T-helper 22 cell (primary cell): ENCODE results near the gene DUSP28.
A peak's percentile ranks its signal among the peaks of the same experiment; 100 is the strongest.
"Not testable (repeated sequence)": the region's sequence is repeated elsewhere in the genome, so short reads cannot be mapped to it uniquely, and the experiment has no call there.

Experiments used
- DNase-seq: peaks from one replicate; pipeline ENCODE4 v3.0.0-alpha.2; 2020; ENCODE audit warnings: low read depth

Gene DUSP28

GRCh38 chr2:240560480-240561324 lies 545 bp downstream of the DUSP28 start:
- peak; percentile 99 for DNase-seq

GRCh38 chr2:240561325-240561971 lies 1.3 kb downstream of the DUSP28 start:
- no peak for DNase-seq

GRCh38 chr2:240563231-240563630 lies 3.1 kb downstream of the DUSP28 start:
- not testable (repeated sequence) for DNase-seq

- no peak for DNase-seq
These were observed 3.9 kb downstream of the DUSP28 start for GRCh38 chr2:240563951-240564560.

GRCh38 chr2:240564561-240565332 lies 4.6 kb downstream of the DUSP28 start:
- no peak for DNase-seq

GRCh38 chr2:240565333-240566202 lies 5.4 kb downstream of the DUSP28 start:
- DNase-seq: peak; percentile 93

- DNase-seq: peak; percentile 92
These were observed 6.3 kb downstream of the DUSP28 start for GRCh38 chr2:240566203-240567136.

GRCh38 chr2:240567137-240567871 lies 7.1 kb downstream of the DUSP28 start:
- peak; percentile 28 for DNase-seq

GRCh38 chr2:240567872-240568677 lies 7.9 kb downstream of the DUSP28 start, which contains the start of gene RNPEPL1:
Gene RNPEPL1, plus strand, starts transcription at chr2:240568484. Its CDS starts 103 bp downstream, at chr2:240568587.
- peak; percentile 47 for DNase-seq

GRCh38 chr2:240568678-240569522 lies 8.7 kb downstream of the DUSP28 start:
- no peak for DNase-seq

GRCh38 chr2:240569523-240569997 lies 9.4 kb downstream of the DUSP28 start:
- DNase-seq: no peak

GRCh38 chr2:240569998-240570530 lies 9.9 kb downstream of the DUSP28 start:
- no peak for DNase-seq

GRCh38 chr2:240570531-240571313 lies 10.6 kb downstream of the DUSP28 start:
- DNase-seq: no peak

GRCh38 chr2:240571314-240571973 lies 11.3 kb downstream of the DUSP28 start:
- DNase-seq: no peak
